ENCODE results near the gene MARCHF4.

The MARCHF4 gene

GRCh38 chr2:216345846-216346245, 26.4 kb downstream of the MARCHF4 start:
- Mint-ChIP-seq H3K4me1 (peaks cover 59% of the 10 kb centered on the region), H3K27ac (no peak overlapping the region), H3K27me3 (no peaks in the 10 kb centered on the region), H3K4me3 (no peak overlapping the region), H3K9me3 (no peaks in the 10 kb centered on the region)
- no peak for ATAC-seq
- no peak for DNase-seq

GRCh38 chr2:216344950-216345300, 27.4 kb downstream of the MARCHF4 start:
- H3K9me3 Mint-ChIP-seq, result no peaks in the 10 kb centered on the region
- peaks cover 55% of the 10 kb centered on the region for H3K4me1 Mint-ChIP-seq
- H3K27me3 Mint-ChIP-seq, result no peaks in the 10 kb centered on the region
- H3K4me3 Mint-ChIP-seq, result no peak overlapping the region
- no peak overlapping the region for H3K27ac Mint-ChIP-seq
- DNase-seq (no peak), ATAC-seq (no peak)

GRCh38 chr2:216344206-216344949, 27.9 kb downstream of the MARCHF4 start:
- Mint-ChIP-seq H3K9me3 (peaks cover 3 to 4% of the 10 kb centered on the region in 2 donors), H3K27ac (no peak overlapping the region), H3K4me1 (peaks cover 50% of the 10 kb centered on the region), H3K27me3 (no peaks in the 10 kb centered on the region), H3K4me3 (no peak overlapping the region)
- DNase-seq, result no peak
- no peak for ATAC-seq

- Mint-ChIP-seq H3K4me1 (peaks cover 40% of the 10 kb centered on the region), H3K9me3 (peaks cover 6 to 7% of the 10 kb centered on the region in 2 donors)
These were observed 28.9 kb downstream of the MARCHF4 start for GRCh38 chr2:216343221-216343980.

DNA sequence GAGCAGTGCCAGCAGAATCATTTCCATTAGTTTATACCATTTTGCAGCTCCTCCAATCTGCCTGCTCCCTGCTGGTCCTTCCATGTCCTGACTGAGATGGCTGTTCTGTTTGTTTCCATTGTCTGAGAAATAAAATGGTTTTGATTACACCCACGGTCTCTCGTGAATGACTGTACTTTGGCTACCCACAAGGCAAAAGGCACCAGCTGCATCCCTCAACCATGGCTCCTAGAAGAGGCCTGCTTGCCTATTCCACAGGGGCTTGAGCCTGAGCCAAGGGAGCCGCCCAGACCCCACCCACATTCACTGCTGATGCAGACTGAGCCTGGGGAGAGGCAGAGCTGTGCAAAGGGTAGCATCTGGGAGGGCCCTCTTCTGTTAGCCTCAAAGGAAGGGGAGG, 31.2 kb downstream of the MARCHF4 start:
- H3K4me1 Mint-ChIP-seq, result peaks cover 22% of the 10 kb centered on the region
- H3K4me3 Mint-ChIP-seq, result no peak overlapping the region
- DNase-seq, result no peak
- peaks cover 6 to 7% of the 10 kb centered on the region in 2 donors for H3K9me3 Mint-ChIP-seq
- ATAC-seq, result peak; percentile 60
- H3K27me3 Mint-ChIP-seq, result no peaks in the 10 kb centered on the region
- peak overlapping the region in 1 of 2 donors; percentile 49 for H3K27ac Mint-ChIP-seq

More at GRCh38 chr2:216343221-216343980, 28.9 kb downstream of the MARCHF4 start:
- no peaks in the 10 kb centered on the region for H3K27me3 Mint-ChIP-seq
- ATAC-seq (no peak), DNase-seq (no peak)
- no peak overlapping the region for H3K4me3 Mint-ChIP-seq
- H3K27ac Mint-ChIP-seq, result no peak overlapping the region

DNA sequence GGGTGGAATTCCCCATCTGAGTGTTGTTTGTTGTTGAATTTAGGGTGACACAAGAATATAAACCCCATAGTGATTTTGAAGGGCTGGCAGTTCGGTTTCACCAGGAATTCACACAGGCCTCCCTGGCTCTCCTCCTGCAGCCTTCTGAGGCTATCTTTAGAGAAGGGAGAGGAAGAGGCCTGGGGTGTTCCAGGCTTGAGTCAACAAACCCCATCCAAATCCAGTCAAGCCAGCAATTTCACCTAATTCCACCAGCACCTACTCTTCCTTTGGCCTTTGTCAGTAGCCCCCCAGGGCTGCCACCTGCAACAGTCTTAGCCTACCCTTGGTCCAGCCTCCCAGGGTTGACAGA, 32.0 kb downstream of the MARCHF4 start:
- Mint-ChIP-seq H3K9me3 (peaks cover 6 to 7% of the 10 kb centered on the region in 2 donors), H3K4me3 (no peak overlapping the region), H3K27ac (no peak overlapping the region), H3K4me1 (peaks cover 21% of the 10 kb centered on the region), H3K27me3 (no peaks in the 10 kb centered on the region)
- no peak for DNase-seq
- ATAC-seq, result no peak

GRCh38 chr2:216339456-216340279, 32.6 kb downstream of the MARCHF4 start:
- Mint-ChIP-seq H3K4me1 (peaks cover 18% of the 10 kb centered on the region), H3K9me3 (peaks cover 6 to 7% of the 10 kb centered on the region in 2 donors), H3K27me3 (no peaks in the 10 kb centered on the region), H3K27ac (no peak overlapping the region), H3K4me3 (no peak overlapping the region)
- no peak for ATAC-seq
- no peak for DNase-seq

- ATAC-seq (no peak), DNase-seq (no peak)
- peaks cover 6 to 7% of the 10 kb centered on the region in 2 donors for H3K9me3 Mint-ChIP-seq
- no peak overlapping the region for H3K27ac Mint-ChIP-seq
- no peak overlapping the region for H3K4me3 Mint-ChIP-seq
- H3K27me3 Mint-ChIP-seq, result no peaks in the 10 kb centered on the region
- no peaks in the 10 kb centered on the region for H3K4me1 Mint-ChIP-seq
These were observed 37.0 kb downstream of the MARCHF4 start for GRCh38 chr2:216335252-216335651.

GRCh38 chr2:216328347-216328746, 43.9 kb downstream of the MARCHF4 start:
- ATAC-seq (no peak), DNase-seq (no peak)
- H3K27me3 Mint-ChIP-seq, result no peaks in the 10 kb centered on the region

GRCh38 chr2:216327447-216327935, 44.8 kb downstream of the MARCHF4 start:
- no peaks in the 10 kb centered on the region for H3K9me3 Mint-ChIP-seq
- H3K27me3 Mint-ChIP-seq, result no peaks in the 10 kb centered on the region
- H3K27ac Mint-ChIP-seq, result no peak overlapping the region
- DNase-seq (no peak), ATAC-seq (no peak)
- no peaks in the 10 kb centered on the region for H3K4me1 Mint-ChIP-seq
- no peak overlapping the region for H3K4me3 Mint-ChIP-seq

More at GRCh38 chr2:216328347-216328746, 43.9 kb downstream of the MARCHF4 start:
- no peak overlapping the region for H3K27ac Mint-ChIP-seq
- no peak overlapping the region for H3K4me3 Mint-ChIP-seq
- no peaks in the 10 kb centered on the region for H3K9me3 Mint-ChIP-seq
- H3K4me1 Mint-ChIP-seq, result no peaks in the 10 kb centered on the region
